CD4-positive, alpha-beta T cell (primary cell): ENCODE measurements around the gene CHKB. TPM values are rescaled to one million over a fixed set of nuclear protein-coding genes. Genes with fewer than 3 reads are reported as not detected.

Experiments used
- ATAC-seq: fragments of 200-7000 bp; cut with Tn5 transposase; one replicate; pipeline ENCODE4 v1.10.0; 2022; ENCODE audit warnings: mild to moderate bottlenecking; ENCODE audit not compliant: poor library complexity
- CTCF ChIA-PET: fragments of 350-600 bp; sonication (Branson Sonifier 250); formaldehyde crosslinking; loops from one replicate; lab custom pipeline; 2021; ENCODE audit warnings: antibody characterized with exemption, inconsistent platforms; lab: Charles Lee
- POLR2A ChIA-PET: fragments of 350-600 bp; sonication (Branson Sonifier 250); formaldehyde crosslinking; loops from one replicate; lab custom pipeline; 2021; ENCODE audit warnings: antibody characterized with exemption, inconsistent platforms; lab: Charles Lee
- DNase-seq, 14 experiments: peaks; one replicate each; pipeline ENCODE4 v3.0.0-alpha.2; 2013 to 2020; ENCODE audit warnings: mixed read lengths in 2 of 14
- H3K27ac ChIP-seq, 2 donors: one replicate each; pipeline versions ENCODE4 v1.5.1 to v1.7.0; 2013; ENCODE audit warnings: low read length in 2 of 2, low read depth in 1 of 2, mild to moderate bottlenecking in 1 of 2
- H3K27me3 ChIP-seq, 2 experiments: 1 replicate in 1 of 2; 2 replicates in 1 of 2; pipeline versions ENCODE4 v1.6.1 to v1.7.0; 2013; ENCODE audit warnings: low read length in 2 of 2, control low read depth in 1 of 2, mild to moderate bottlenecking in 1 of 2, moderate library complexity in 1 of 2; ENCODE audit not compliant: insufficient read depth in 2 of 2, control insufficient read depth in 1 of 2
- H3K36me3 ChIP-seq: one replicate; pipeline ENCODE4 v1.6.1; 2013; ENCODE audit warnings: low read length, control low read depth; ENCODE audit not compliant: insufficient read depth
- H3K4me1 ChIP-seq: one replicate; pipeline ENCODE4 v1.6.1; 2013; ENCODE audit warnings: low read length, control low read depth; ENCODE audit not compliant: insufficient read depth
- H3K4me3 ChIP-seq: one replicate; pipeline ENCODE4 v1.5.1; 2013; ENCODE audit warnings: mild to moderate bottlenecking, low read length, moderate library complexity
- H3K9me3 ChIP-seq, 2 experiments: 1 replicate in 1 of 2; 2 replicates in 1 of 2; pipeline versions ENCODE4 v1.6.1 to v1.7.0; 2013; ENCODE audit warnings: low read length in 2 of 2, mild to moderate bottlenecking in 2 of 2, control low read depth in 1 of 2, moderate library complexity in 1 of 2; ENCODE audit not compliant: control insufficient read depth in 1 of 2, insufficient read depth in 1 of 2
- H3K27ac Mint-ChIP-seq: one replicate; pipeline ENCODE4 v1.8.0; 2020; ENCODE audit warnings: mixed read lengths
- H3K27me3 Mint-ChIP-seq: one replicate; pipeline ENCODE4 v1.8.0; 2021; ENCODE audit warnings: mixed read lengths
- H3K36me3 Mint-ChIP-seq: one replicate; pipeline ENCODE4 v1.8.0; 2021; ENCODE audit warnings: low read depth, mixed read lengths
- H3K4me1 Mint-ChIP-seq: one replicate; pipeline ENCODE4 v1.8.0; 2021; ENCODE audit warnings: low read depth, mixed read lengths
- H3K4me3 Mint-ChIP-seq: one replicate; pipeline ENCODE4 v1.8.0; 2020; ENCODE audit warnings: mild to moderate bottlenecking, mixed read lengths
- H3K9me3 Mint-ChIP-seq: one replicate; pipeline ENCODE4 v1.8.0; 2020; ENCODE audit warnings: mixed read lengths
- CTCF ChIP-seq: fragments of 200-600 bp; IDR thresholded peaks from one replicate; pipeline ENCODE4 v1.8.0; 2022; ENCODE audit warnings: antibody characterized with exemption, mild to moderate bottlenecking
- intact Hi-C, 2 experiments: fragments of 100-400 bp; cut with DNase I in 1 of 2; cut with micrococcal nuclease in 1 of 2; formaldehyde crosslinking; loops; one replicate each; pipeline versions ENCODE4 v1.15.1 to v1.9.0; 2023 to 2025; cut with DNase I, micrococcal nuclease
- total RNA-seq, 174 experiments: library from RNA in 2 of 174; stranded (reverse) in 2 of 174; gene quantifications; one replicate each; pipeline ENCODE4 v1.2.3 and lab custom pipeline; 2021 to 2026

CHKB gene
- total RNA-seq, 2 experiments from 2014 or later: 152 to 156 TPM

GRCh38 chr22:50610581-50610980 is 27.9 kb upstream of the CHKB start:
- CTCF ChIA-PET: no interaction called here
- H3K4me1 ChIP-seq: peaks cover 4% of the 10 kb centered on the region
- no peak overlapping the region for H3K4me3 ChIP-seq
- POLR2A ChIA-PET: no interaction called here
- peaks cover 13 to 16% of the 10 kb centered on the region in 2 experiments for H3K27me3 ChIP-seq
- Mint-ChIP-seq H3K4me1 (no peaks in the 10 kb centered on the region), H3K36me3 (no peaks in the 10 kb centered on the region), H3K9me3 (no peaks in the 10 kb centered on the region), H3K4me3 (no peak overlapping the region), H3K27ac (no peak overlapping the region), H3K27me3 (peaks cover 42% of the 10 kb centered on the region)
- DNase-seq (no peak), ATAC-seq (no peak)
- peaks cover 0 to 4% of the 10 kb centered on the region in 2 experiments for H3K9me3 ChIP-seq
- H3K27ac ChIP-seq: no peak overlapping the region
- H3K36me3 ChIP-seq: no peaks in the 10 kb centered on the region
- intact Hi-C loops: loop anchor here in 1 of 2 experiments (10.0 kb wide), 1 partner anchor 336 kb away; the partner anchor contains the start of gene MAPK11
- TF ChIP-seq CTCF: no peak

GRCh38 chr22:50610041-50610451 is 27.4 kb upstream of the CHKB start:
- H3K4me3 ChIP-seq: no peak overlapping the region
- no peak overlapping the region for H3K27ac ChIP-seq
- Mint-ChIP-seq H3K4me1 (no peaks in the 10 kb centered on the region), H3K36me3 (no peaks in the 10 kb centered on the region), H3K27ac (no peak overlapping the region), H3K27me3 (peaks cover 42% of the 10 kb centered on the region), H3K4me3 (no peak overlapping the region), H3K9me3 (no peaks in the 10 kb centered on the region)
- H3K4me1 ChIP-seq: peaks cover 4% of the 10 kb centered on the region
- ATAC-seq (no peak), DNase-seq (no peak)
- TF ChIP-seq CTCF: no peak
- peaks cover 0 to 7% of the 10 kb centered on the region in 2 experiments for H3K9me3 ChIP-seq
- ChIA-PET CTCF (no interaction called here), POLR2A (no interaction called here)
- H3K36me3 ChIP-seq: no peaks in the 10 kb centered on the region
- intact Hi-C loops: loop anchor here in 1 of 2 experiments (10.0 kb wide), 1 partner anchor 335 kb away; the partner anchor contains the start of gene MAPK11
- H3K27me3 ChIP-seq: peaks cover 15 to 21% of the 10 kb centered on the region in 2 experiments

DNA sequence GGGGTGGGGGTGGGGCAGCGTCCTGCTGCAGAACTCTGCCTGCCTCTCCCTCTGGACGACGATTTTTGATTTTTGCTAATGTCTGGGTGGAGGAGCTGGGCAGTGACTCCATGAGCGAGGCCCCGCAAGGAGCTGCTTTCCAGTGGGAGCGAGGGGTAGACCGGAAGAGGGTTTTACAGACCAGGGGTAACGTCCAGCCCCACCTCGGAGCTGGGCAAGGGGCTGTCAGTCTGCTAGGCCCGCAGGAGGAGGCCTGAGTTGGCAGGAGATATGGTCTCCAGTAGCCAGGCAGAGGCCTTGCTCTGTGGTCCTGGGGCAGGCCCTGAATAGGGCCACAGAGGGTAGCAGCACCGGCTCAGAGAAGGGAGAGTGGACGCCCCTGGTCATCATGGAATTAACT is 26.9 kb upstream of the CHKB start:
- Mint-ChIP-seq H3K27me3 (peaks cover 42% of the 10 kb centered on the region), H3K4me3 (no peak overlapping the region), H3K36me3 (no peaks in the 10 kb centered on the region), H3K4me1 (no peaks in the 10 kb centered on the region), H3K9me3 (no peaks in the 10 kb centered on the region), H3K27ac (no peak overlapping the region)
- ChIA-PET CTCF (no interaction called here), POLR2A (no interaction called here)
- TF ChIP-seq CTCF: no peak
- Histone ChIP-seq H3K4me1 (peaks cover 4% of the 10 kb centered on the region), H3K27me3 (peaks cover 18 to 26% of the 10 kb centered on the region in 2 experiments), H3K4me3 (no peak overlapping the region), H3K9me3 (peaks cover 0 to 10% of the 10 kb centered on the region in 2 experiments), H3K36me3 (no peaks in the 10 kb centered on the region), H3K27ac (no peak overlapping the region)
- ATAC-seq (no peak), DNase-seq (no peak)
- intact Hi-C loops: no loop called here
